ENCODE data around the gene EFCAB5. TPM values are rescaled to one million over a fixed set of nuclear protein-coding genes. Genes with fewer than 3 reads are reported as not detected.

The EFCAB5 gene
- total RNA-seq, 2 donors from 2014 or later, result not detected

- Histone ChIP-seq H3K9me3 (ENCODE audit: control insufficient read depth, low read length) (no peaks in the 10 kb centered on the region), H3K27me3 (ENCODE audit: control insufficient read depth, insufficient read depth, low read length, poor library complexity, severe bottlenecking) (peaks cover 6% of the 10 kb centered on the region), H3K36me3 (ENCODE audit: control insufficient read depth, insufficient read depth, low read length) (no peaks in the 10 kb centered on the region), H3K9ac (ENCODE audit: extremely low read depth, low read length, poor library complexity, severe bottlenecking) (no peak overlapping the region), H3K4me1 (ENCODE audit: control insufficient read depth, insufficient read depth, low read length) (no peaks in the 10 kb centered on the region), H3K4me3 (ENCODE audit: low read length) (no peak overlapping the region), H3K27ac (ENCODE audit: low read depth, low read length) (no peak overlapping the region)
- Mint-ChIP-seq H3K4me3 (no peak overlapping the region), H3K27ac (no peak overlapping the region), H3K36me3 (ENCODE audit: low read depth) (no peaks in the 10 kb centered on the region), H3K27me3 (ENCODE audit: insufficient read depth) (no peaks in the 10 kb centered on the region), H3K9me3 (no peaks in the 10 kb centered on the region), H3K4me1 (peaks cover 3% of the 10 kb centered on the region)
- TF ChIP-seq, protein P1, sequence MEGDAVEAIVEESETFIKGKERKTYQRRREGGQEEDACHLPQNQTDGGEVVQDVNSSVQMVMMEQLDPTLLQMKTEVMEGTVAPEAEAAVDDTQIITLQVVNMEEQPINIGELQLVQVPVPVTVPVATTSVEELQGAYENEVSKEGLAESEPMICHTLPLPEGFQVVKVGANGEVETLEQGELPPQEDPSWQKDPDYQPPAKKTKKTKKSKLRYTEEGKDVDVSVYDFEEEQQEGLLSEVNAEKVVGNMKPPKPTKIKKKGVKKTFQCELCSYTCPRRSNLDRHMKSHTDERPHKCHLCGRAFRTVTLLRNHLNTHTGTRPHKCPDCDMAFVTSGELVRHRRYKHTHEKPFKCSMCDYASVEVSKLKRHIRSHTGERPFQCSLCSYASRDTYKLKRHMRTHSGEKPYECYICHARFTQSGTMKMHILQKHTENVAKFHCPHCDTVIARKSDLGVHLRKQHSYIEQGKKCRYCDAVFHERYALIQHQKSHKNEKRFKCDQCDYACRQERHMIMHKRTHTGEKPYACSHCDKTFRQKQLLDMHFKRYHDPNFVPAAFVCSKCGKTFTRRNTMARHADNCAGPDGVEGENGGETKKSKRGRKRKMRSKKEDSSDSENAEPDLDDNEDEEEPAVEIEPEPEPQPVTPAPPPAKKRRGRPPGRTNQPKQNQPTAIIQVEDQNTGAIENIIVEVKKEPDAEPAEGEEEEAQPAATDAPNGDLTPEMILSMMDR (conservative IDR thresholded peaks at IDR 0.05), result peak; percentile 89
- DNase-seq, result peak; percentile 93
- 27 to 29% methylated on average over 3 to 12 of the region's 12 CpGs for WGBS, 2 experiments (ENCODE audit: insufficient coverage in 1 of 2, insufficient read length in 1 of 2)
These were observed 152.2 kb downstream of the EFCAB5 start for GRCh38 chr17:30093463-30094147.

DNA sequence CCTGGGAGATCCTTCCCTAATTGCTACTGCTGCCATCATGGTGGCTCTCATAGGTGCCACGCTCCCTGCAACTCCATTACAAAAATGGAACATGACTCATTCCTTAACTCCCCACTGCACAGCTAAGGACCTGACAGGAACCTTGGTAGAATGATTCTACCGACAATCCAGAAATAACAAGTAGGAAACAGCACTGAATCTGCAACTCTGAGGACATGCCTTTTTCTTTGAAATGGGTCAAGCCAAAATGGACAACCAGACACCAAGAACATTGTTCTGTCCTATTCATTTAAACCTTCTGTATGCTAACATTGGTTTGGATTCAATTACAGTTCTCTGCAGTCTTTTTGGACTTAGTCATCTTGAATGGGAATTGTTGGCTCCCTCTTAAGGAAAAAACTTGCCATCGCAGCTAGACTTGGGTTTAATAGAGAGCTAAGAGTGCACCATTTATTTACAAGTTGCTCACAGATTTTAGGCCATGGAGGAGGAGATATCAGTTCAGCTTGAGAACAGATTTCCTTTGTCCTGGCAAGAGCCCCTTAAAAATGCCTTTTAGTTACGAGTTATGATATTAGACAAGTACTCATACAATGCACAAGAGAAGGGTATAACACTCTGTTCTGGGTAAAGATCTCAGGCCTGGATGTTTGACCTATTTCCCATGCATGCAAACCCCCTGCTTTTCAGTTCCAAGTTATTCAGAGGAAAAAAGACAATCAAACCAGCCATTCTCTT, 154.2 kb downstream of the EFCAB5 start:
- WGBS, 2 experiments (ENCODE audit: insufficient coverage in 1 of 2, insufficient read length in 1 of 2), result 42 to 73% methylated on average over 2 to 4 of the region's 4 CpGs
- H3K36me3 ChIP-seq (ENCODE audit: control insufficient read depth, insufficient read depth, low read length), result no peaks in the 10 kb centered on the region
- no peaks in the 10 kb centered on the region for H3K27me3 ChIP-seq (ENCODE audit: control insufficient read depth, insufficient read depth, low read length, poor library complexity, severe bottlenecking)
- no peaks in the 10 kb centered on the region for H3K4me1 ChIP-seq (ENCODE audit: control insufficient read depth, insufficient read depth, low read length)
- H3K9me3 ChIP-seq (ENCODE audit: control insufficient read depth, low read length), result no peaks in the 10 kb centered on the region
- Mint-ChIP-seq H3K27ac (no peak overlapping the region), H3K4me3 (no peak overlapping the region), H3K9me3 (no peaks in the 10 kb centered on the region), H3K27me3 (ENCODE audit: insufficient read depth) (peaks cover 2% of the 10 kb centered on the region), H3K36me3 (ENCODE audit: low read depth) (no peaks in the 10 kb centered on the region), H3K4me1 (peaks cover 3% of the 10 kb centered on the region)
- no peak overlapping the region for H3K4me3 ChIP-seq (ENCODE audit: low read length)
- H3K9ac ChIP-seq (ENCODE audit: extremely low read depth, low read length, poor library complexity, severe bottlenecking), result no peak overlapping the region
- TF ChIP-seq, protein P1 (conservative IDR thresholded peaks at IDR 0.05), result peak; percentile 77
- peak; percentile 78 for DNase-seq
- no peak overlapping the region for H3K27ac ChIP-seq (ENCODE audit: low read depth, low read length)

DNA sequence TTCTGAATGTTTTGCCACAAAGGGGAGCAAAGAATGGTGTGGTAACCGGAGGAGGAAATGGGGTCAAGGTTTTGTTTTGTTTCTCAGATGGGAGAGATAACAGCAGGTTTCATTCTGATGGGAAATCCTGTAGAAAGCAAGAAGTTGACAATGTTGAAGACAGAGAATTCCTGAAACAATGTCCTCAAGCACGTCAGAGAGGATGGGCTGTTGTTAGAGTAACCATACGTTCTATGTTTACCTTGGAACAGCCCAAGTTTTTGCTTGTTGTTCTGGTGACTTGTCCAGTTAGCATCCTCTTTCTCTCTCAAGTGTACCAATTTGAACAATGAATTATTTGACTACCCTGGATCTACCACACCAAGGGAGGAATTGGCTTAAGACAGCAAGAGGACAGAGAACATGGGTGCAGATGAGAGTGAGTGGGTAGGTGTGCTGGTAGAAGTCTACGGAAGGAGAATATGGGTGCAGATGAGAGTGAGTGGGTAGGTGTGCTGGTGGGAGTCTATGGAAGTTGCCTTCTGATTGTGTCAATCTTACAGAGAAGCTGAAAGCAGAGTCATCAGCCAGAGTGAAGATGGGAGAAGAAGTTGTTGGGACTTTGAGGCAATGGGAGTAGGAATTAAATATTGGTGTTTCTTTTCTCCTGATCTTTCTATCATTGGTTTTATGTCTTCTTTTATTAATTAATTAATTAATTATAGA, 160.4 kb downstream of the EFCAB5 start:
- Histone ChIP-seq H3K27me3 (ENCODE audit: control insufficient read depth, insufficient read depth, low read length, poor library complexity, severe bottlenecking) (no peaks in the 10 kb centered on the region), H3K9ac (ENCODE audit: extremely low read depth, low read length, poor library complexity, severe bottlenecking) (no peak overlapping the region), H3K4me1 (ENCODE audit: control insufficient read depth, insufficient read depth, low read length) (no peaks in the 10 kb centered on the region), H3K27ac (ENCODE audit: low read depth, low read length) (no peak overlapping the region), H3K4me3 (ENCODE audit: low read length) (no peak overlapping the region), H3K9me3 (ENCODE audit: control insufficient read depth, low read length) (no peaks in the 10 kb centered on the region), H3K36me3 (ENCODE audit: control insufficient read depth, insufficient read depth, low read length) (no peaks in the 10 kb centered on the region)
- DNase-seq, result no peak
- TF ChIP-seq, protein P1 (conservative IDR thresholded peaks at IDR 0.05), result no peak
- Mint-ChIP-seq H3K36me3 (ENCODE audit: low read depth) (no peaks in the 10 kb centered on the region), H3K27me3 (ENCODE audit: insufficient read depth) (peaks cover 2% of the 10 kb centered on the region), H3K4me3 (no peak overlapping the region), H3K27ac (no peak overlapping the region), H3K4me1 (peaks cover 4% of the 10 kb centered on the region), H3K9me3 (no peaks in the 10 kb centered on the region)
- 87 to 90% methylated on average over 4 of the region's 4 CpGs for WGBS, 2 experiments (ENCODE audit: insufficient coverage in 1 of 2, insufficient read length in 1 of 2)
